Coronary artery (tissue), 2 donors: ENCODE measurements around the gene CTAG1B.
"Not testable (repeated sequence)": the region's sequence is repeated elsewhere in the genome, so short reads cannot be mapped to it uniquely, and the experiment has no call there.

ENCODE experiments used
- DNase-seq: peaks from one replicate; pipeline ENCODE4 v3.0.0-alpha.2; 2017; ENCODE audit warnings: low spot score
- H3K27ac ChIP-seq, 2 donors: fragments of 200-600 bp; sonication (generic); one replicate each; pipeline ENCODE4 v1.5.1; 2016 to 2019
- H3K4me3 ChIP-seq: fragments of 200-600 bp; sonication (generic); 2 replicates; pipeline ENCODE4 v1.5.1; 2016; ENCODE audit warnings: mild to moderate bottlenecking, moderate library complexity
- CTCF ChIP-seq: fragments of 200-600 bp; sonication (generic); IDR thresholded peaks from one replicate; pipeline ENCODE4 v1.5.1; 2019; ENCODE audit warnings: antibody characterized with exemption

The CTAG1B gene

GRCh38 chrX:154592505-154592904 is 26.6 kb downstream of the CTAG1B start:
- DNase-seq: no peak
- no peak overlapping the region for H3K27ac ChIP-seq
- no peak overlapping the region for H3K4me3 ChIP-seq
- TF ChIP-seq CTCF: no peak

GRCh38 chrX:154590415-154590814 is 28.7 kb downstream of the CTAG1B start:
- not testable (repeated sequence) for H3K4me3 ChIP-seq, DNase-seq, H3K27ac ChIP-seq

GRCh38 chrX:154584585-154585183 is 34.4 kb downstream of the CTAG1B start, which contains the start of gene CTAG1A:
TSS of gene CTAG1A (plus strand) at chrX:154585133. CDS start at chrX:154585207, 74 bp downstream.
- DNase-seq, H3K4me3 ChIP-seq: not testable (repeated sequence)

GRCh38 chrX:154582994-154583393 is 36.1 kb downstream of the CTAG1B start:
- not testable (repeated sequence) for H3K27ac ChIP-seq, DNase-seq, H3K4me3 ChIP-seq

More at GRCh38 chrX:154584585-154585183, 34.4 kb downstream of the CTAG1B start, which contains the start of gene CTAG1A:
- not testable (repeated sequence) for H3K27ac ChIP-seq

GRCh38 chrX:154575076-154575475 is 44.0 kb downstream of the CTAG1B start:
- not testable (repeated sequence) for H3K4me3 ChIP-seq, H3K27ac ChIP-seq, DNase-seq

- not testable (repeated sequence) for DNase-seq, H3K27ac ChIP-seq, H3K4me3 ChIP-seq
Observed at GRCh38 chrX:154573061-154573460, 46.0 kb downstream of the CTAG1B start.

GRCh38 chrX:154570361-154570760 is 48.7 kb downstream of the CTAG1B start:
- H3K4me3 ChIP-seq, H3K27ac ChIP-seq, DNase-seq: not testable (repeated sequence)
